ENCODE data around the gene ZDHHC8.
"Not testable (repeated sequence)": the region's sequence is repeated elsewhere in the genome, so short reads cannot be mapped to it uniquely, and the experiment has no call there.

Gene ZDHHC8

DNA sequence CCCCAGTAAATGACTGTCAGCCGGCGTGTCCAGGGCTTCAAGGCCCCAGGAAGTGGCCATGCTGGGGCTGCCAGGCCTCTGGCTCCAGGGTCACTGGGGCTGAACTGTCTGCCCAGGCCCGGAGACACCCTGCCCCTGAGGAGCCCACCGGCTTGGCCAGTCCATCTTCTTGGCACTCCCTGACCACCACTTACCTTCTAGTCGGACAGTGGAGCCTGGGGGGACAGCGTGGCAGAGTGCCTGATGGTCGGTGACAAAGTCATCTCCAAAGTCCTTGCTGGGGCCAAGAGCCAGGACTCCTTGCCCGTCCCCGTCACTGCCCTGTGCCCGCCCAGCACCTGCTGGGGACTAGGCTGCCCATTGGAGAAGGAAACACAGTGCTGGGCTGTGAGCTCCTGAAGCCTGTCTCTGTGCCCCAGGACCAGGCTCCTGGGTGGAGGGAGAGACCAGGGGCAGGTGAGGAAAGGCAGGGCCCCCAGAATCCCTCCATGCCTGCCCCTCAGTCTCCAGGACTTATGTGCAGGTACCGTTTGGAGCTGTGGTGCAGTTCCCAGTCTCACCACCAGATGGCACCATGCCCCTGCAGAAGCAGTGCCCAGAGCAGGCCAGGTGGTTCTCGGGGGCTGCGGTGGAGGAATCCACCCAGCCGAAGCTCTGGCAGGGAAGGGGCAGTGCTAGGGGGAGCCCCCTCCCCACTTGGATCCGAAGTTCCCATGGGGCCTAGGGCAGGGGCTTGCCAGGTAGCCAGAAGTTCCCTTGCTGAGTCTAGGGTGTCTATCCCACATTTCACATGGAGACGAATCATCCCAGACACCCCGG, 25.2 kb downstream of the ZDHHC8 start:
- DNase-seq: peak in 55 of 56 donors; percentile 30 to 91 (median 65)

- no peak for DNase-seq
Measured at GRCh38 chr22:20157430-20158183, 26.0 kb downstream of the ZDHHC8 start.

DNA sequence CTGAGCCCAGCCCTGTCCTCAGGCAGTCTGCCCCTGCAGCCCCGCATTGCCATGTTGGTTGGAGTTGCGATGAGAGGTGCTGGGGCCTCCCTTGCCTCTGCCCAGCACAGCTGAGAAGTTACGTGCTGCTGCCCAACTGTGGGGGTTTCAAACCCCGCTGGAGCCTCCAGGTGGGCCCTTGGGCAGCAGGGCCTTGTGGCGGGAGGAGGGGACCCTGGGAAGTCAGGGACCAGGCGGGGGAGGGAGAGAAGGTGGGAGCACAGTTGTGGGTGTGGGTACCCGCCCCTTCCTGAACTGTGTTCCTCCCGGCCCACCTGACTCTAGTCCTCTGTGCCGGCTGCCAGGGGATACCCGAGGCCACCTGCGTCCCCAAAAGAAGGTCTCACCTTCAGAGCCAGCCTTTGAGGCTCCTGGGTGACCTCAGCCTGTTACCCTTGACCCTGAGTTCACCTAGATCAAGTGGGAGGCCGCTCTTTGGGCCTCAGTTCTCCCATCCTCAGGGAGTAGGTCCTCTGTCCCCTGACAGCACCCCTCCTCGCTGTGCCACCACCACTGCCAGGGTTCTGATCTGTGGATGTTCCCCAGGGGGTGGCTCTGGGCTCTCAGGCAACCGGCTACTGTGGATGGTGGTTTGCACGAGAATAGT, 26.9 kb downstream of the ZDHHC8 start:
- DNase-seq: no peak

DNA sequence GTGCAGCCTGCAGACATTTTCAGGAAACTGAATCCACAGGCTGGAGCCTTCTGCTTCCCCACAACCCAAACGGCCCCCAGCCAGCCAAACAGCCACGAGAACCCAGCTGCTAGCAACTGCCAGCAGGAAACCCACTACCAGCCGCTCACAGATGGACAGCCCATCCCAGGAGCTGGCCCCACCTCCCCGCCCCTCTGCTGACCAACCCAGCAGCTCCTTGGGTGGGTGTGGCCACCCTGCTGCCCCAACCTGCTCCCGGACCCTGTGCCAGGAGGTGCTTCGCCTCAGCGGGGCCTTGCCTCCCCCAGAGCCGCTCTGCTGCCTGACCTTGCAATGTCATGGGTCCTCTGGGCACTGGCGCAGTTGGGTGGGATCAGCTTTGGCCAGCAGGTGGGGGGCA, 27.5 kb downstream of the ZDHHC8 start:
- no peak for DNase-seq

GRCh38 chr22:20159531-20159930, 27.9 kb downstream of the ZDHHC8 start:
- not testable (repeated sequence) for DNase-seq

DNA sequence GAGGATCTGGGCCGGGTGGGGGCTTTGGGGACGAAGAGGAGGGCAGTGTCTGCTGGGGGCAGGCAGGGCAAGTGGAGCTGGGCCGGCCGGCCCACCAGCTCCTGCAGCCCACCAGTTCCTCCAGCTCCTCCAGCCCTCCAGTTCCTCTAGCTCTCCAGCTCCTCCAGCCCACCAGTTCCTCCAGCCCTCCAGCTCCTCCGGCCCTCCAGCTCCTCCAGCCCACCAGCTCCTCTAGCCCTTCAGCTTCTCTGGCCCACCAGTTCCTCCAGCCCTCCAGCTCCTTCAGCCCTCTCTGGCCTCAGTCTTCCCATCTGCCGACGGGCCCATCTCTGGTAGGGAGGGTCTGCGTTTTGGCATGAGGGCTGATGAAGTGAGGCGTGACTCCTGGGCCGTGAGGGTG, 28.4 kb downstream of the ZDHHC8 start:
- no peak for DNase-seq

GRCh38 chr22:20164863-20165262, 33.3 kb downstream of the ZDHHC8 start:
- no peak for DNase-seq

- DNase-seq: no peak
Measured at GRCh38 chr22:20165421-20165820, 33.8 kb downstream of the ZDHHC8 start.

DNA sequence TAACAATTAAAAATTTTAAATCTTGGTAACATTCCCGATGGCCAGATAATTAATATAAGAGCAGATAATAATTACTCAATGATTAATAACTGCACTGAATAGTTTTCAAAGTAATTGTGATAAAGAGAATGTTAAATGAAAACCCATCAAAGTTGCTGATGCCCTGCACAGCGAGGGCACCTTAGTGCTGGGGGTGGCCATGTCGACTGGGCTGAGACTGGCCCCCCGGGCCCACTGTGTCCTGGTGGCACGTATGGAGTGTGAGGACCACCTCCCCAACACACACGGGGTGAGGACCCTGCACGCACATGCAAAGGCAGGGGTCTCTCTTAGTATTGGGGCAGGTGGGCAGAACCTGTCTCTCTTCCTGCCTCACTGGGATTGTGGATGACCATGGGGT, 34.3 kb downstream of the ZDHHC8 start:
- no peak for DNase-seq

GRCh38 chr22:20166703-20167102, 35.1 kb downstream of the ZDHHC8 start:
- DNase-seq: no peak

DNA sequence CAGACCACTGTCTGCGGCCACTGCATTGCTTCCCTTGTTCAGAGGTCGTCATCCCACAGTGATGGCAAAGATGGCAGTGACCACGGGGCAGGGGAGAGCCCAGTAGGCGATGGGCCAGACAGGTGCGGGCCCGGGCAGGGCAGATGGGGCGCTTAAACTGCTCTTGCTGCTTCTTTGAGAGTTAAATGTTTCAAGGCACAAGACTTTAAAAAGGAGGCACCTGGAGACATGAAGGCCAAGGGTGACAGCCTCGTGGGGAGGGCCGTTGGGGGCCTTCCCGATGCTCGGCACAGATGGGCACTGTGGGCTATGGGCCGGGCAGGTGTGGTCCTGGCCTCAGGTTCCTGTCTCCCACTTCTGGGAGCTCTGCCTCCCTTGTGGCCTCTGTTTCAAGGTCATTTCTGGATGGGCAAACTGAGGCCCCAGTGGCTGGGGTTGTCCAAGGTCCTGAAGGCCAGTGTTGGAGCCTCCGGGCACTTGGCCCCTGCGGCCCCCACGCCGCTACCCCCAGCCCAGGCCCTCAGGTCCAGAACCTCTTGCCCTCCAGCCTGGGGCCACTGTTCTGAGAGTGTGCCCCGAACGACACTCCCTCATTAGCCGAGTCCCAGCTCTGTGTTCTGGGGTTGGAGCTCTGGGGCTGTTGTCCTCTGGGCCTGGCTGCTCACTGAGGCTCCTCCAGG, 36.2 kb downstream of the ZDHHC8 start:
- DNase-seq: no peak

- DNase-seq: no peak
Measured at GRCh38 chr22:20169253-20169822, 37.7 kb downstream of the ZDHHC8 start.

DNA sequence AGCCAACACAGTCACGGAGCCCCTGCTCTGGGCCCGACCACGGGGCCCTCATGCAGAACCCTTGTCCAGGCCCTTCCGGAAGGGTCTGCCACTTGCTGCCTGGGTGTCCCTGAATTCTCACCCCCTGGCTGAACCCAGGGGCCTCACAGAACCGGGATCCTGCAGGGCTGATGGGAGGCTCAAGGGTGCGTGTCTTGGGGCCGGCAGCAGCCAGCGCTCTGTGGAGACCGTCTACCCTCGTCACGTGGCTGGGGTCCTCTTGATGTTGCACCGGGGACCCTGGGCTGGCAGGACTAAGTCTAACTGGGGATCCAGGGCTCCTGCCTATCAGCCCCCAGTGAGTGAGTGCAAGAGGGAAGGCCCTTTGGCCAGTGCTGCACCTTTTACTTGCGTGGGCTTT, 38.6 kb downstream of the ZDHHC8 start:
- DNase-seq: no peak

GRCh38 chr22:20171288-20172140, 39.9 kb downstream of the ZDHHC8 start:
- DNase-seq: no peak

DNA sequence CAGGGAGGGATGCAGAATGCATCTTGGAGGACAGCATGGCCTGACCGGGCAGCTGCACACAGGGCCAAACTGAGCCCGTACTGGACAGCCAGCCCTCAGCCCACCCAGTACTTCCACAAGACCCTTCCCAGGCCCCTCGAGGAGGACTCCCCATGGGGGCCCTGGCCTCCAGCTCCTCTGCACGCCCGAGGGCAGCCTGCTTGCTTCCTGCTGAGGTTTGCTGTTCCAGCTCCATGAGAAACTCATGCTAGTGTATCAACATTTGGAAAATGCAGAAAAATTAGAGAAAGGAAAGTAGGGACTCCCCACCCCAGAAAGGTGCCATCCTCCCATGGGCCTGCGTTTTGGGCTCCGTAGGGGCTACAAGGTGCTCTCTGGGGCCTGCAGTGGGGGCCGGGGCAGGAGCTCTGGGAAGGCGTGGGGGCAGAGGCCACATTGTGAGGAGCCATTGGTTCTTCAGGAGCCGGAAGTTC, 40.6 kb downstream of the ZDHHC8 start:
- no peak for DNase-seq

- DNase-seq: no peak
Measured at GRCh38 chr22:20173246-20173645, 41.6 kb downstream of the ZDHHC8 start.

DNA sequence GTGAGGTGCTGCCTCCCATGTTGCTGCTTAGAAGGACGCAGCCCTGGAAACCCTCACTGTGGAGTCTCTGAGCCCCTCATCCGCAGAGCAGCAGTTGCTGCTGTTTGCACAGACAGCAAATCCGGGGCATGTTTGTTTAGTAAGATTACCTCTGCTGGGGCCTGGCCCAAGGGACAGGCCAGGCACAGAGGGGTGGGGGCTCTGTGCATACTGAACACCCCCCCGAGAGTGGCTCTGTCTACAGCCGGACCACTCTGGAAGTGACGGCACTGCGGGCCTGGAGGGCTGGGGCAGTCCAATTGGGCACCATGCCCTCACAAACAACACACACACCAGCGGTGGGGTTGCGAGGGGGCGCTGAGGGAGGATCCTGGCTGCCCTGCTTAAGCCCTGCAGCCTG, 42.2 kb downstream of the ZDHHC8 start:
- DNase-seq: no peak

DNA sequence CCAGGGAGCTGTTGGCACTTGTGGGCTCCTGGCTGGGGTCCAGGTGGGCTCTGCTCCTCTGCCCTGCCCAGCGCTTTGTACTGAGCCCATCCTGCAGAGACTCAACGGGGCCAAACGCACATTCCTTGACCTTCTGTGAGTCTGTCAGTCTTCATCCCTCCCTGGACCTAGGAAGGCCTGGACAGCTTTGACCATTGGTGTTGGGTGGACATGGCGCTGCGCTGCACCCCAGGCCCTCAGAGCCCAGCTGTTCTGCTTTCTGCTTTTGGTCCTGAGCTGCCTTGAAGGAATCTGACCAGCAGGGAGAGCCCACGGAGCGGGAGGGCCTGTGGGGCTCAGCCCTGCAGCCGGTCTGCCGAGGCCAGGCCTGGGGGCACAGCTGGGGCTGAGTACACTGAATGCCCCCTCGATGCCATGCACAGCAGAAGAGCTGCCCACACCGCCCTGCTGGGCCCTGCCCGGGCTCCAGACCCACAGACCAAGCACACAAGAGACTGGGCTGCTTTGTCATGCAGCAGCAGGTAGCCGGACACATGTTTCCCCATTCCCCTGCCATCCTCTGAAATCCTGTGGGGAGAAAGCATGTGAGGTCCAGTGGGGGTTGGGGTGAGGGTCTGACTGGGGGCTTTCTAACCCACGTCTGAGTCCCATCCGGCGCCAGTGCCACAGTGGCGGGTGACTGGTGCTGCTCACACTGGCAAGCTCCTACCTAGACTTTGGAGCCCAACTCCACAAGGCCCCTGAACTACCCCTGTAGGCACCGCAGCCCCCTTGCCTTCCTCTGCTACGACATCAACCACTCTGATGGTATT, 43.4 kb downstream of the ZDHHC8 start:
- no peak for DNase-seq

- DNase-seq: no peak
Measured at GRCh38 chr22:20175597-20175900, 43.9 kb downstream of the ZDHHC8 start.
